GM21515 (cell line): Measurements from ENCODE around the gene C3orf62.
"Not testable (repeated sequence)": the region's sequence is repeated elsewhere in the genome, so short reads cannot be mapped to it uniquely, and the experiment has no call there.

Experiments
- ATAC-seq: cut with Tn5 transposase; IDR thresholded peaks from one replicate; pipeline ENCODE4 v1.9.1; 2021; ENCODE audit not compliant: unreplicated experiment

The C3orf62 gene

DNA sequence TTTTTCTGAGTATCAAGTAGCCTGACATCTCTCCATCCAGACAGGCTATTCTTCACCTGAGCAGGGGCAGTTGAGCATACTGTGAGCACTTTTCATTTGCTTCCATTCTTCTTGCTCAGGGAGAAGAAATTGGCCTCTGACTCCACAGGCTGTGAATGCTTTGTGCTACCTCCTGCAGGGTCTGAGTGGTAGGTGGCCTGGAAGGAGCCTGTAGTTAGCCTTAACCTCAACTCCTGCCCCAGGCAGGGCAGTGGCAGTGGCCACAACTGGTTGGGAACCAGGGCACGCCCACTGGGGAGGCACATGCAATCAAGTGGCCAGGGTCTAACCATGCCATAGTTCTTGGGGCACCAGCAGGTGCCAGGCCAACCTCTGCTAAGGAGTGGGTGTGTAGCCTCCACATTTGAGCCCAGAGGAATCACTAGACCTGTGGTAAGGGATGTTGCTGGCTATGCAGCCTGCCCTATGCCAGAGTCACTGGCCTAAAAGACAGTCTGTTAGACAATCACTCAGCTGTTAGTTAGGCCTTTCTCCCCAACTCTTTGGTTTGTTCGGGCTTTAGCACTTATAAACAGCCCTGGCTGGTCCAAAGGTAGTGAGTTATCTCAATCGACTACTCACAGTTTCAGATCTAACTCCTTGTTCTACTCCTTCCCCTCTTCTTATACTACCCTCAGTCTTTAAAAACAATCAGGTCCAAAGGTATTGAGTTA is 7.4 kb downstream of the C3orf62 start:
- no peak for ATAC-seq

DNA sequence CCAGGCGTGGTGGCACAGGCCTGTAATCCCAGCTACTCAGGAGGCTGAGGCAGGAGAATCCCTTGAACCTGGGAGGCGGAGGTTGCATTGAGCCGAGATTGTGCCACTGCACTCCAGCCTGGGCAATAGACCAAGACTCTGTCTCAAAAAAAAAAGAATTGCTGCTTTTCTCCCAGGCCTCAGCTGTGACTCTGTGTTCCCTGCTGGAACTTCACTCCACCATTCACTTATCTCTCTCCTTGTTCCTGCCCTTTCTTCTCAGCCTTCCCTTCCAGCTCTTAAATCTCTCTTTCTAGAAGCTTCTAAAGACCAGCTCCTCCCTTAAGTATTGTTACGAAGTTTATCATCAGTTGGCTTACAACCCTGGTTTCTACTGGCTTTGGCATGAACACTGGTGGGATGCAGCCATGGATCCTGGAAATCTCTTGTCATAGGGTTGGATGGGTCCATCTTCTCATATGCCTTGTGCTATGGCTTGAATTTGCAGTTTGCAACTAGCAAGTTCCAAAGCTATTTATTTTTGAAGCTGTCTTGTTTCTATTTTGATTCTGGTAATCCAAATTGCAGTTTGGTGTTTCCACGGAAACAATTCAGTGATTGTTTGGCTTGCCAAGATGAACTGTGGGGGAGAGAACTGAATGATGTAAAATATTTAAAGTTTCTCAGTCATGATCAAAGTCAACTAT is 10.5 kb downstream of the C3orf62 start:
- ATAC-seq, result no peak

GRCh38 chr3:49265661-49266386 is 11.2 kb downstream of the C3orf62 start:
- ATAC-seq, result no peak

DNA sequence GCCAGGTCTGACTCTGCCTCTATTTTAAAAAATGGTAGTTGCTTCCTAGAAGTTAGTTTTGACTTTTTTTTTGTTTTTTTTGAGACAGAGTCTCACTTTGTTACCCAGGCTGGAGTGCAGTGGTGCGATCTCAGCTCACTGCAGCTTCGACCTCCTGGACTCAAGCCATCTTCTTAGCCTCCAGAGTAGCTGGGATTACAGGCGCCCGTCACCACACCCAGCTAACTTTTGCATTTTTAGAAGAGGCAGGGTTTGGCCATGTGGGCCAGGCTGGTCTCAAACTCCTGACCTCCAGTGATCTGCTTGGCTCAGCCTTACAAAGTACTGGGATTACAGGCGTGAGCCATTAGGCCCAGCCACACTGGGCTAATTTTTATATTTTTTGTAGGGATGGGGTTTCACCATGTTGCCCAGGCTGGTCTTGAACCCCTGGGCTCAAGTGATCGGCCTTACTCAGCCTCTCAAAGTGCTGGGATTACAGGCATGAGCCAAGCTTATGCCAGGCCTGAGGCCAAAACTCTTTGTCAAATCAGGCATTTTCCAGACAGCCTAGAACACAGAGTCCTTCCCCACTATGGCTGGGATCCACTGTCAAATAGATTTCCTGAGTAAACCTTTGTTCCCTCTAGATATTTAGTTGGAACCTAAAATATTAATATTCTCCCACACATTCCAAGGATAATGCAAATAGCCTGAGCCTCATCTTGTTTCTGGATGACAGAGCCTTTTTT is 13.7 kb downstream of the C3orf62 start:
- ATAC-seq, result no peak

GRCh38 chr3:49260806-49261324 is 16.2 kb downstream of the C3orf62 start:
- ATAC-seq, result no peak

DNA sequence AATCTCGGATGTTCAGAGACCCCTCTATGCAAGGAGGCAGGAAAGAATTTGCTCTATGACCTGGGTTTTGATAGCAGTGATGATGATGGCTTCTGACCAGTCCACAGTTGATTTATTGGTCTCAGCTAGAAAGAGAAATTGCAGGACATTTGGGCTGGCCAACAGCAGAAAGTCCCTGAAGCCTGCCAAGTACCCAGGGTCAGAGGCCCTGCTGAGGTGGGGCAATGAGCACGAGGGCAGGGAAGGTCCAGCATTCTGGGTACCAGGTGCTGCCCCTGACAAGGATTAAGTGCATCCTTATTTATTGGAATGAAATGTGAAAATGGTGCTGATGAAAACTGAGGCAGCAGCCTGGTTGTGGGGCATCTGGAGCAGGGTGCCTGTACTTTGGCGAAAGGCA is 19.8 kb downstream of the C3orf62 start:
- no peak for ATAC-seq

- no peak for ATAC-seq
Observed at GRCh38 chr3:49255718-49256511, 21.1 kb downstream of the C3orf62 start.

DNA sequence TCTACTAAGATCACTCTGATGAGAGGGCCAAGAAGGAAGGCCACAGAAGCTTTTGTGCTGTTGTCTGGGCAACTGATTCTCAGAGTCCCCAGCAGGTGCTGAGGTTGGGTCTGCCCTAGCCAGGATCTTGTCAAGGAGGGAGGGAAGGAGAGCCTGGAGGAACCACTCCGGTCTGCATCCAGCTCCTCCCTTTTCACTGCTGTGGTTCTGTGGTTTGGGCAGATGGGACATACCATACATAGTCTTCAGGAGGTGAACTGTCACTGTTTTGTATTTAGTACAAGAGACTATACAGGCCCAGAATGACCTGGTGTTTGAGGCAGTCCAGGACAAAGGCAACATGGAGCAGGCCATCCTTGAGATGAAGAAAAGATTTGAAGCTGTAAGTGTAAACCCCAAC is 21.9 kb downstream of the C3orf62 start:
- no peak for ATAC-seq

DNA sequence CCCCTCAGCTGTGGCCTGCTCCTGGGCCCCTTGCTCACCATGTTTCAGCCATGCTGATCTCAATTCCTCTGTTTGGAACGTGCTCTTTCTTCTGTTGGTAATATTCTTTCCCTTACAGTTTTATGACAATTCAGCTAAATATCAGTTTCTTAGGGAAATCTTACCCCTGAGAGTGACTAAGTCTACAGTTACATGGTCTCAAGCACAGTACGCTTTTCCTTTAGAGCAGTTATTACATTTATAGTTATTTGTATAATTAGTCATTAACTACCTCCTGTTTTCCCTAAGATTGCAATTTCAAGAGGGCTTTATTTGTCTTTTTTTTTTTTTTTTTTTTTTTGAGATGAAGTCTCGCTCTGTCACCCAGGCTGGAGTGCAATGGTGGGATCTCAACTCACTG is 23.5 kb downstream of the C3orf62 start:
- ATAC-seq, result no peak

DNA sequence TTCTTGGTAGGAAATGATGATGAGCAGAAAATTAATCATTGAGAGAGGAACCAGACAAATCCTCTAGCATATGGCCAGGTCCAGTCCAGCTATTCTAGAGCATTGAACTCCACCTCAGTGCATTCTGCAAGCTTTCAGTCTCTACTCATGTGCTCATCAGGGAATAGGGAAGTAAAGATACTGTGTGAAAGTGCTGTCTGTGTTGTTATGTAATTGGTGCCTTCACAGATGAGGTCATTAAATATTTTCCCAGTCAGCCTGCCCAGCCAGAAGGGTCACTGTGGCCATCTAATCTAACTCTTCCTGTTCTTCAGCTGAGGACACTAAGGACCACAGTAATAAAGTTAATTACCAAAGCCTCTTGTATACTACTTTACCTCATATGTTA is 28.2 kb downstream of the C3orf62 start:
- ATAC-seq, result no peak

GRCh38 chr3:49244581-49245205 is 32.3 kb downstream of the C3orf62 start:
- ATAC-seq, result no peak

DNA sequence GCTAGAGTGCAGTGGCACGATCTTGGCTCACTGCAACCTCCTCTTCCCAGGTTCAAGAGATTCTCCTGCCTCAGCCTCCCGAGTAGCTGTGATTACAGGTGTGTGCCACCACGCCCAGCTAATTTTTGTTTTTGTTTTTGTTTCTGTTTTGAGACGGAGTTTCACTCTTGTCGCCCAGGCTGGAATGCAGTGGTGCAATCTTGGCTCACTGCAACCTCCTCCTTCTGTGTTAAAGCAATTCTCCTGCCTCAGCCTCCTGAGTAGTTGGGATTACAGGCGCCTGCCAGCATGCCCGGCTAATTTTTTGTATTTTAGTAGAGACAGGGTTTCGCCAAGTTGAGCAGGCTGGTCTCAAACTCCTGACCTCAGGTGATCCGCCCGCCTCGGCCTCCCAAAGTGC is 36.9 kb downstream of the C3orf62 start:
- not testable (repeated sequence) for ATAC-seq

DNA sequence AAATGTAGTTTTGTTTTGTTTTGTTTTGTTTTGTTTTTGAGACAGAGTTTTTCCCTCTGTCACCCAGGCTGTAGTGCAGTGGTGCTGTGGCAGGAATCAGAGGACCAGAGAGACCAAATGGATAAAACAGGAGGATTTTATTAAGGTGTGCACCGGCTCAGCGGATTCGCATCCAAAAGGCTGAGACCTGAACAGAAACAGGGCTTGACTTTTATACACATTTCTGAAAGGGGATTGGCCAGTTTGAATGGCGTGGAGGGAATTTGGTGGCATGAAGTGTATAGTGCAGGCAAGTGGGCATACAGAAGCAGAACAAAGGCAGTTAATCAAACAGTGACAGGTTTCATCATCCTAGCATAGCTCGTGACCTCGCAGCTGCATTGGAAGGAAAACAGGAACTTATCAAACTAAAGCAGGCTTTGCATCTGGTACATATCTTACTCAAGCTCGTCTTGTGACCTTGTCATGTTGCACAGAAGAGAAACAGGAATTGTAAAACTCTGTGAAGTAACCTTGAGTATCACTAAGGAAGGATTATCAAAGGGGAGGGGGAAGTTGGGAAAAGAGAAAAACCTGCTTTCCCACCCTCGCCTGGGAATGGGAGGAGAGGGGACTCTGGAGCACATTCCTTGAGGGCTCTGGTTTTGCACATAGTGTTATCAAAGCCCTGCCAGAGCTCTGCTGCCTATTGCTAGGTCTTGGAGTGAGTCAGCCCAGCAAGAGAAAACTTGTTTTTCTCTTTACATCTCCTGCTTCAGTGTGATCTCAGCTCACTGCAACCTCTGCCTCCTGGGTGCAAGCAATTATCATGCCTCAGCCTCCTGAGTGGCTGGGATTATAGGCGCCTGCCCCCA is 38.5 kb downstream of the C3orf62 start:
- no peak for ATAC-seq

DNA sequence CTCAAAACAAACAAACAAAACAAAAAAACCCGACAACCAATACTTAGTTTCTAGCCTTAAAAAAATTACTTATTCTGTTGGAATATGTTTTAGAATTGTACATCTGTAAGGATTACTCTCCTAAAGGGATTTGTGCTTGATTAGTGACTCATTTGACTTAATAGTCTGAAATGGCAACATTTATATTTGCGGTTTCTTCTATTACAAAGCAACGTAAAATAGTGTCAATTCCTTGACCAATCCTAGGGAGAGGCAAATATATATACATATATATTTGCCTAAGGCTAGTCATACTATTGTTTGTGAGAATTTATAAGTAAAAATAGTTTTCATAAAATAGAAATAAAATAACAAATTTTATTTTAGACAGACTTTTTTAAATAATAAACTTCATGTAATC is 39.7 kb downstream of the C3orf62 start:
- ATAC-seq, result no peak

DNA sequence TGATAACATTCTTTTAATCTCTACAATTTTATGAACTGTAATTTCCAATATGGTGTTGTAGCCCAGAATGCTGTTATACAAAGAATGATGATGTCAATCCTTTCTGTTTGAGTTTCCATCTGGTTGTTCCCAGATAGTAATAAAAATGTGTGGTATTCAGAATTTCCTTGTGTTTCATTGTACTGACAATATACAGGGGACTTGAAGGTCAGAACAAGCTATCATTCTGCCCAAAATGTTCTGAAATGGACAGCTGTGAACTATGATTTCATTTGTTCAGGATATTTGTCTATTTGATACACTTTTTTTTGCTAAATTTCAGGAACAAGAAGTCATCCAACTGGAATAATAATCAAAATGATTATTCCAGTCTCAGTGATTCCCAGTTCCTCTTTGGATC is 40.8 kb downstream of the C3orf62 start:
- ATAC-seq, result no peak

DNA sequence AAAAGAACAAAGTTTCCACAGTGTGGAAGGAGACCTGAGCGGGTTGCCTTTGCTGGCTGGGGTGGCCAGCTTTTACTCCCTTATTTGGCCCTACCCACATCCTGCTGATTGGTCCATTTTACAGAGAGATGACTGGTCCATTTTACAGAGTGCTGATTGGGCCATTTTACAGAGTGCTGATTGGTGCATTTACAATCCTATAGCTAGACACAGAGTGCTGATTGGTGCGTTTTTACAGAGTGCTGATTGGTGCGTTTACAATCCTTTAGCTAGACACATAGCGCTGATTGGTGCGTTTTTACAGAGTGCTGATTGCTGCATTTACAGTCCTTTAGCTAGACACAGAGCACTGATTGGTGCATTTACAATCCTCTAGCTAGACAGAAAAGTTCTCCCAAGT is 48.2 kb downstream of the C3orf62 start:
- ATAC-seq, result not testable (repeated sequence)

DNA sequence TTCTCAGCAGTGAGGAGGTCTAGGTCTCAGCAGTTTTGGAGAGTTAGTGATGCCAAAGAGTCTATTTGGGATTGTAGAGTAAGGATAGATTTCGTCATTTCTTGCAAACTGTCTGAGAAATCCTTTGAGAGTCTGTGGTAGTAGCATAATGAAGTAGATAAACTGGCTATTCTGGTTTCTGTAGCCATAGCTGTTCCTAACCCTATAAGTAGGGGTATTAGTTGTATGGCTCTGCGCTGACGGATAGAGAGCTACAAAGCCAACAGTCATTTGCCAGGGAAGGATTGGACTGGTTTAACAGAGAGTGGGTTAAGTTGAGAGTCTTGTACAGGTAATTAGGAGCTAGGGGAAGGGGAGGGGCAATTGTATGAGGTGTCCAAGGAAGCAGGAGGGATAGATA is 55.0 kb downstream of the C3orf62 start:
- no peak for ATAC-seq

DNA sequence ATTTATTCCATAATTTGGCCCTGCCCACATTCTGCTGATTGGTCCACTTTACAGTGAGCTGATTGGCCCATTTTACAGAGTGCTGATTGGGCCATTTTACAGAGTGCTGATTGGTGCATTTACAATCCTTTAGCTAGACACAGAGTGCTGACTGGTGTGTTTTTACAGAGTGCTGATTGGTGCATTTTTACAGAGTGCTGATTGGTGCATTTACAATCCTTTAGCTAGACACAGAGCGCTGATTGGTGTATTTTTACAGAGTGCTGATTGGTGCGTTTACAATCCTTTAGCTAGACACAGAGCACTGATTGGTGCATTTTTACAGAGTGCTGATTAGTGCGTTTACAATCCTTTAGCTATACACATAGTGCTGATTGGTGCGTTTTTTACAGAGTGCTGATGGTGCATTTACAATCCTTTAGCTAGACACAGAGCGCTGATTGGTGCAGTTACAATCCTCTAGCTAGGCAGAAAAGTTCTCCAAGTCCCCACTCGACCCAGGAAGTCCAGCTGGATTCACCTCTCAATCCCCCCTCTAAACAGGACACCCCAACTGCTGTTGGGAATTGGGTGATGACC is 56.0 kb downstream of the C3orf62 start:
- ATAC-seq, result not testable (repeated sequence)

DNA sequence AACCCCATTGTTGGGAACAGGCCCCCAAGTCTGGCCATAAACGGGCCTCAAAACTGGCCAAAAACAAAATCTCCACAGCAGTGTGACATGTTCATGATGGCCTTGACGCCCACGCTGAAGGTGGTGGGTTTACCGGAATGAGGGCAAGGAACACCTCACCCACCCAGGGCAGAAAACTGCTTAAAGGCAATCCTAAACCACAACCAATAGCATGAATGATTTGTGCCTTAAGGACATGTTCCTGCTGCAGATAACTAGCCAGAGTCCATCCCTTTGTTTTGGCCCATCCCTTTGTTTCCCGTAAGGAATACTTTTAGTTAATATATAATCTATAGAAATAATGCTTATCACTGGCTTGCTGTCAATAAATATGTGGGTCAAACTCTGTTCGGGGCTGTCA is 57.9 kb downstream of the C3orf62 start:
- no peak for ATAC-seq
